BE2C (cell line): ENCODE measurements around the gene USP32. TPM values are rescaled to one million over a fixed set of nuclear protein-coding genes. Genes with fewer than 3 reads are reported as not detected.
"Not testable (repeated sequence)": the region's sequence is repeated elsewhere in the genome, so short reads cannot be mapped to it uniquely, and the experiment has no call there.

Experiments
- DNase-seq: peaks from one replicate; pipeline ENCODE4 v3.0.0-alpha.2; 2020
- H3K27me3 ChIP-seq: fragments of 250-450 bp; sonication (Bioruptor Pico); 2 replicates; pipeline ENCODE4 v1.5.1; 2020; ENCODE audit warnings: mild to moderate bottlenecking
- H3K36me3 ChIP-seq: fragments of 250-450 bp; sonication (Bioruptor Pico); 2 replicates; pipeline ENCODE4 v1.5.1; 2020; ENCODE audit warnings: mild to moderate bottlenecking
- H3K4me1 ChIP-seq: fragments of 250-450 bp; sonication (Bioruptor Pico); 2 replicates; pipeline ENCODE4 v1.5.1; 2020
- H3K4me3 ChIP-seq: 2 replicates; pipeline ENCODE4 v1.5.1; 2011; ENCODE audit warnings: low read depth, low read length
- H3K9me3 ChIP-seq: fragments of 250-450 bp; sonication (Bioruptor Pico); 2 replicates; pipeline ENCODE4 v1.5.1; 2020
- polyA plus RNA-seq: library from polyadenylated mRNA; unstranded; fragments of >200 nt; gene quantifications from one replicate; pipeline ENCODE4 v1.2.1, GENCODE V29; 2012; ENCODE audit warnings: low read depth, missing spikeins; ENCODE audit not compliant: insufficient read length, insufficient read depth
- TF ChIP-seq, protein P1 (sequence below): IDR thresholded peaks from 2 replicates; pipeline ENCODE4 v1.5.1; 2012; ENCODE audit warnings: mild to moderate bottlenecking, low read depth, low read length

USP32 gene, protein sequence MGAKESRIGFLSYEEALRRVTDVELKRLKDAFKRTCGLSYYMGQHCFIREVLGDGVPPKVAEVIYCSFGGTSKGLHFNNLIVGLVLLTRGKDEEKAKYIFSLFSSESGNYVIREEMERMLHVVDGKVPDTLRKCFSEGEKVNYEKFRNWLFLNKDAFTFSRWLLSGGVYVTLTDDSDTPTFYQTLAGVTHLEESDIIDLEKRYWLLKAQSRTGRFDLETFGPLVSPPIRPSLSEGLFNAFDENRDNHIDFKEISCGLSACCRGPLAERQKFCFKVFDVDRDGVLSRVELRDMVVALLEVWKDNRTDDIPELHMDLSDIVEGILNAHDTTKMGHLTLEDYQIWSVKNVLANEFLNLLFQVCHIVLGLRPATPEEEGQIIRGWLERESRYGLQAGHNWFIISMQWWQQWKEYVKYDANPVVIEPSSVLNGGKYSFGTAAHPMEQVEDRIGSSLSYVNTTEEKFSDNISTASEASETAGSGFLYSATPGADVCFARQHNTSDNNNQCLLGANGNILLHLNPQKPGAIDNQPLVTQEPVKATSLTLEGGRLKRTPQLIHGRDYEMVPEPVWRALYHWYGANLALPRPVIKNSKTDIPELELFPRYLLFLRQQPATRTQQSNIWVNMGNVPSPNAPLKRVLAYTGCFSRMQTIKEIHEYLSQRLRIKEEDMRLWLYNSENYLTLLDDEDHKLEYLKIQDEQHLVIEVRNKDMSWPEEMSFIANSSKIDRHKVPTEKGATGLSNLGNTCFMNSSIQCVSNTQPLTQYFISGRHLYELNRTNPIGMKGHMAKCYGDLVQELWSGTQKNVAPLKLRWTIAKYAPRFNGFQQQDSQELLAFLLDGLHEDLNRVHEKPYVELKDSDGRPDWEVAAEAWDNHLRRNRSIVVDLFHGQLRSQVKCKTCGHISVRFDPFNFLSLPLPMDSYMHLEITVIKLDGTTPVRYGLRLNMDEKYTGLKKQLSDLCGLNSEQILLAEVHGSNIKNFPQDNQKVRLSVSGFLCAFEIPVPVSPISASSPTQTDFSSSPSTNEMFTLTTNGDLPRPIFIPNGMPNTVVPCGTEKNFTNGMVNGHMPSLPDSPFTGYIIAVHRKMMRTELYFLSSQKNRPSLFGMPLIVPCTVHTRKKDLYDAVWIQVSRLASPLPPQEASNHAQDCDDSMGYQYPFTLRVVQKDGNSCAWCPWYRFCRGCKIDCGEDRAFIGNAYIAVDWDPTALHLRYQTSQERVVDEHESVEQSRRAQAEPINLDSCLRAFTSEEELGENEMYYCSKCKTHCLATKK (N-terminal part only)
- polyA plus RNA-seq, result 22.5 TPM

DNA sequence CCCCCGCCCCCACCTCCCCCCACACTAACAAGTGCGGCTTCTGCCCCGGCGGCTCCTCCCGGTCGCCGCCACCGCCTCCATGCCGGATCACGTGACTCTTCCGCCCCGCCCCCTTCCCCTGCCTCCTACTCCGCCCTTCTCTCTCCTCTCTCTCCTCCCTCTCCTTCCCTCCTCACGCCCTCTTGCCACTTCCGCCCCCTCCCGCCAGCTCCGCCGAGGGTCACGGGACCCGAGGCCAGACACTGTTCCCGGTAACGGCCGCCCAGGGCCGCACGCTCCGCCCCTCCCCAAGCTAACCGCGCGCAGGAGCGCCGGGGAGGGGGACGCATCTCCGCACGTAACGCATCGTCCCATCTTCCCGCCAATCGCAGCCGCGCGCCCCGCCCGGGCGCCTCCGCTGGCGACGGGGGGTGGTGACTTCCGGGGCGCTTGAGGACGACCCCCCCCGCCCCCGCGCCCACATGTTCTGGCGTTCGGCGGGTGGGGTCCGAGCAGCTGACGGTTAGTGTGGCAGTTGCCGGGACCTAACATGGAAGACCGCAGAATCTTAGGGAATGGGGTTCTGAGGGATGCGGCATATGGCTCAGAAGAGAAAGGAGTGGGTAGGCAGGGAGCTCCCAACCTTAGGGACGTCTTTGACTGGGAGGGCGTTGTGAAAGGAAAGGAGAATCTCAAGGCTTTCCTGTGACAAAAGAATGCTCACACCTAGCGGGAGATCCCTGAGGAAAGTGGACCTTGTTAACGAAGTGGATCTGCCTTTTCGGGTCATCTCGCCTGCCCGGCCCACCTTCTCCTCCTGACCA is at the start of gene USP32:
Gene USP32 (minus strand): TSS at position 92 of the 803 bp plus-strand sequence. CDS start 194 bp downstream, outside the sequence.
- Histone ChIP-seq H3K9me3 (no peaks in the 10 kb centered on the region), H3K27me3 (no peaks in the 10 kb centered on the region), H3K4me1 (peaks cover 3% of the 10 kb centered on the region), H3K36me3 (no peaks in the 10 kb centered on the region), H3K4me3 (peak within 1 kb of the TSS; percentile 93)
- DNase-seq, result peak; percentile 99
- TF ChIP-seq, protein P1, sequence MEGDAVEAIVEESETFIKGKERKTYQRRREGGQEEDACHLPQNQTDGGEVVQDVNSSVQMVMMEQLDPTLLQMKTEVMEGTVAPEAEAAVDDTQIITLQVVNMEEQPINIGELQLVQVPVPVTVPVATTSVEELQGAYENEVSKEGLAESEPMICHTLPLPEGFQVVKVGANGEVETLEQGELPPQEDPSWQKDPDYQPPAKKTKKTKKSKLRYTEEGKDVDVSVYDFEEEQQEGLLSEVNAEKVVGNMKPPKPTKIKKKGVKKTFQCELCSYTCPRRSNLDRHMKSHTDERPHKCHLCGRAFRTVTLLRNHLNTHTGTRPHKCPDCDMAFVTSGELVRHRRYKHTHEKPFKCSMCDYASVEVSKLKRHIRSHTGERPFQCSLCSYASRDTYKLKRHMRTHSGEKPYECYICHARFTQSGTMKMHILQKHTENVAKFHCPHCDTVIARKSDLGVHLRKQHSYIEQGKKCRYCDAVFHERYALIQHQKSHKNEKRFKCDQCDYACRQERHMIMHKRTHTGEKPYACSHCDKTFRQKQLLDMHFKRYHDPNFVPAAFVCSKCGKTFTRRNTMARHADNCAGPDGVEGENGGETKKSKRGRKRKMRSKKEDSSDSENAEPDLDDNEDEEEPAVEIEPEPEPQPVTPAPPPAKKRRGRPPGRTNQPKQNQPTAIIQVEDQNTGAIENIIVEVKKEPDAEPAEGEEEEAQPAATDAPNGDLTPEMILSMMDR, result no peak

DNA sequence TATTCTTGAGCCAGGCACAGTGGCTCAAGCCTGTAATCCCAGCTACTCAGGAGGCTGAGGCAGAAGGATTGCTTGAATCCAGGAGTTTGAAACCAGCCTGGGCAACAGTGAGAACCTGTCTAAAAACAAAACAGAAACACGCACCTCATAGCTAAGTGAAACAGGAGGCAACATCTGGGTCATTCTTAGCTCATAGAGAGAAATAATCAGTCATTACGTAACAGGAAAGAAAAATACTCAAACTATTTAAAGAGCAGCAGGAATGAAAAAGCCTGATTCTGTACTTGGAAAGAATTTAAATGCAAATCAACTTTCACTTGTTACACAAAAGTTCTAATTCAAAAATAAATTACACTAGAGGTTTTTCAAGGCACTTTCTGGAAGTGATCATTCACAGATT is 47.6 kb upstream of the USP32 start:
- H3K4me1 ChIP-seq, result peaks cover 3% of the 10 kb centered on the region; the same call in 1 of the 2 replicates
- no peaks in the 10 kb centered on the region for H3K36me3 ChIP-seq
- TF ChIP-seq, protein P1, result no peak
- H3K4me3 ChIP-seq, result no peak overlapping the region
- no peaks in the 10 kb centered on the region for H3K9me3 ChIP-seq
- H3K27me3 ChIP-seq, result no peaks in the 10 kb centered on the region
- DNase-seq, result no peak

DNA sequence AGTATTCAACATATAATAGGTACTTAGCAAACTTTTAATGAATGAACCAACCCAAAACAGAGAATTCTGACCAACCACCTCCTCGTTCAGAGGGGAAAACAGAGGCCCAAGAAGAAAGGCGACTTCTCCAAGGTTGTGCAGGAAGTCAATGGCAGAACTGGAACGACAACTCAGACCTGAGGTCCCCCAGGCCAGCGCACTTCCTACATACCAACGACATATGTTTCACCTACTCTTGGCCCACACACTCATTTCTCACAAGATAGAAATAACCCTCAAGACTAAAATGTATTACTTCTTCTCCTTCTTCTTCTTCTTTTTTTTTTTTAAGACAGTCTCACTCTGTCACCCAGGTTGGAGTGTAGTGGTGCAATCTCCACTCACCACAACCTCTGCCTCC is 44.7 kb upstream of the USP32 start:
- H3K36me3 ChIP-seq, result no peaks in the 10 kb centered on the region
- no peaks in the 10 kb centered on the region for H3K27me3 ChIP-seq
- DNase-seq, result no peak
- TF ChIP-seq, protein P1, result no peak
- peaks cover 3% of the 10 kb centered on the region; the same call in 1 of the 2 replicates for H3K4me1 ChIP-seq
- no peak overlapping the region for H3K4me3 ChIP-seq
- no peaks in the 10 kb centered on the region for H3K9me3 ChIP-seq

DNA sequence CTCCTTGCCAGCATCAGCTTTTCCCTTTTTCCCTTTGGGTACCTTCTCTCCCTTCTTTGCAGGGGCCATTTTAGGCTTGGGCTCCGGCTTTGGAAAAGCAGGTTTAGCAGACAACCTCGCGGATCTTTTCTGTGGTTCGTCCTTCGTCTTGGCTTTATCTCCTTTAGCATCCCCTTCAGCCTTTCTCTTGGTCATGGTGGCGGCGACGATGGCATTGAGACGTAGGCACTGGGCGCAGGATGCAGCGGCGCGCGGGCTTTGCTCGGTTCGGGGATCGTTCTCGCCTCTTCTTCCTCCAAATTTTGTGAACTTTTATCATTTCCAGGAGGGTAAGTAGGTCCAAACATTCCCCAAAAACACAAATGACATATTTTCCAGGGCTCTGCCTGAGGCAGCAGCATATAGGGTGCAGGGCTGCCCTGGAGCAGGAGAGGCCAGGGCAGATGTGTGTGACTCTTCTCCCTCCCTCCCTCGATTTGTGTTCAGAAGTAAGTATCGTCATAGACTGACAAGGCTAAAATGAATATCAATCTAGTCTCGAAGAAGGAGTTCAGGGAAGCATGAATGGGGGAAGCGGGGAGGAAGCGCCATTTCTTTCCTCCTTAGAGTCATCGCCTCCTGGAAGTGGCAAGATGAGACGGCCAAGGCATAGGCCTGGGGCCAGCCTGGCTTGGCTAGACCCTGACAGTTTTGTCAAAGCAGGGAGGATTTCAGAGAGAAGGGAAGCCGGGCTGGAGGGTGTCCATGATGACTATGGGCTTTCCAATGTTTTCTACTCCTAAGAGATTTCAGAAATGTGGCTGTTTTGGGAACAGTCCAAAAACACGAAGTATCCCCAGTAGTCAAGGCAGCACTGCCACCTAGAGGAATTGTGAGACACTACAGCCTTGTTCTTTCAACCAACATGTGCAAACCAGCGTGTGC is 43.6 kb upstream of the USP32 start:
- Histone ChIP-seq H3K27me3 (no peaks in the 10 kb centered on the region), H3K4me3 (no peak overlapping the region), H3K4me1 (peaks cover 3% of the 10 kb centered on the region; the same call in 1 of the 2 replicates), H3K36me3 (no peaks in the 10 kb centered on the region), H3K9me3 (no peaks in the 10 kb centered on the region)
- DNase-seq, result peak; percentile 73
- TF ChIP-seq, protein P1, result peak; percentile 99

DNA sequence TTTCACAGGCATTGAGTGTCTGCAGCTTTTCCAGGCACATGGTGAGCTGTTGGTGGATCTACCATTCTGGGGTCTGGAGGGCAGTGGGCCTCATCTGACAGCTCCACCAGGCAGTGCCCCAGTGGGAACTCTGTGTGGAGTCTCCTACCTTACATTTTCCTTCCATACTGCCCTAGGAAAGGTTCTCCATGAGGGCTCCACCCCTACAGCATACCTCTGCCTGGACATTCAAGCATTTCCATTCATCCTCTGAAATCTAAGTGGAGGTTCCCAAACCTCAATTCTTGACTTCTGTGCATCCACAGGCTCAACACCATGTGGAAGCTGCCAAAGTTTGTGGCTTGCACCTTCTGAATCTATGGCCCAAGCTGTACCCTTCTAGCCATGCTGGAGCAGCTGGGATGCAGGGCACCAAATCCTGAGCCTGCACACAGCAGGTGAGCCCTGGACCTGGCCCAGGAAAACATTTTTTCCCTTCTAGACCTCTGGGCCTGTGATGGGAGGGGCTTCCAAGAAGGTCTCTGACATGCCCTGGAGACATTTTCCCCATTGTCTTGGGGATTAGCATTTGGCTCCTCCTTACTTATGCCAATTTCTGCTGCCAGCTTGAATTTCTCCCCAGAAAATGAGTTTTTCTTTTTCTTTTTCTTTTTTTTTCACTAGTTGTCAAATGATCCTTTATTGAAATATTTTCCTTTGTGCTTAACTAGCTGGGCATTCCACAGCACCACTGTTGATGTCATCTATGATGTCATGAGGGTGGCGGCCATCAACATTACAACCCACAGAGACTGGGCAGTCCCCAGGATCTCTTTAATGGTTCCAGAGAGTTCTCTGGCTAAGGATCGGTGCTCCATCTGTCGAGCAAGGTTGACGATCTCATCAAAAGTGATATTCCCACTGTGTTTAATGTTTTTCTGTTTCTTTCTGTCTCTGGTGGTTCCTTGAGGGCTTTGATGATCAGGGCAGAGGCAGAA is 41.4 kb upstream of the USP32 start:
- not testable (repeated sequence) for H3K36me3 ChIP-seq, H3K4me1 ChIP-seq, H3K4me3 ChIP-seq, H3K9me3 ChIP-seq, H3K27me3 ChIP-seq, DNase-seq

DNA sequence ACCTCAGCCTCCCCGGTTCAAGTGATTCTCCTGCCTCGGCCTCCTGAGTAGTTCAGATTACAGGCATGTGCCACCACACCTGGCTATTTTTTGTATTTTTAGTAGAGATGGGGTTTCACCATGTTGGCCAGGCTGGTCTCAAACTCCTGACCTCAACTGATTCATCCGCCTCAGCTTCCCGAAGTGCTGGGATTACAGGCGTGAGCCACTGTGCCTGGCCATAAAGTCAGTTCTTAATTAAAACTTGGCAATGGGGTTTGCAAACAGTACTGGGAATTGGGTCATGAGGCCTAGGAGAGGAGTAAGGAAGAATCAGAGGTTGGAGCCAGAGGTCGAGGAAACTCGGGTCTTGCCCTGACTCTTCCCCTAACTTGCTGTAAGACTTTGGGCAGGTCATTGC is 38.6 kb upstream of the USP32 start:
- H3K27me3 ChIP-seq, H3K4me3 ChIP-seq, DNase-seq, H3K4me1 ChIP-seq, H3K36me3 ChIP-seq, H3K9me3 ChIP-seq: not testable (repeated sequence)

DNA sequence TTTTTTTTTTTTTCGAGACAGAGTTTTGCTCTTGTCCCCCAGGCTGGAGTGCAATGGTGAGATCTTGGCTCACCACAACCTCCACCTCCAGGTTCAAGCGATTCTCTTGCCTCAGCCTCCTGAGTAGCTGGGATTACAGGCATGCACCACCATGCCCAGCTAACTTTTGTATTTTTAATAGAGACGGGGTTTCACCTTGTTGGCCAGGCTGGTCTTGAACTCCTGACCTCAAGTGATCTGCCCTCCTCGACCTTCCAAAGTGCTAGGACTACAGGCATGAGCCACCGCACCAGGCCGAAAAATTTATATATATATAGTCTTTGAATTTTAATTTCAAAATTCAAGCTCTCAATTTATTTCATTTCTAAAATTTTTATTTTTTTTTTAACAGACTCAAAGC is 36.6 kb upstream of the USP32 start:
- DNase-seq, H3K4me3 ChIP-seq, H3K36me3 ChIP-seq, H3K9me3 ChIP-seq, H3K27me3 ChIP-seq, H3K4me1 ChIP-seq: not testable (repeated sequence)
